BLaER1 (cell line): ENCODE results near the gene DDR2.
"Not testable (repeated sequence)": the region's sequence is repeated elsewhere in the genome, so short reads cannot be mapped to it uniquely, and the experiment has no call there.

Source experiments
- H3K27ac ChIP-seq: shearing (Covaris generic); formaldehyde crosslinking; 2 replicates; pipeline ENCODE4 v1.8.1; 2022
- H3K27me3 ChIP-seq: shearing (Covaris generic); formaldehyde crosslinking; 2 replicates; pipeline ENCODE4 v1.8.1; 2022
- H3K36me3 ChIP-seq: shearing (Covaris generic); formaldehyde crosslinking; 2 replicates; pipeline ENCODE4 v1.8.1; 2022
- H3K4me1 ChIP-seq: shearing (Covaris generic); formaldehyde crosslinking; 2 replicates; pipeline ENCODE4 v1.8.1; 2022
- H3K4me2 ChIP-seq: shearing (Covaris generic); formaldehyde crosslinking; 2 replicates; pipeline ENCODE4 v1.8.1; 2022
- H3K4me3 ChIP-seq: shearing (Covaris generic); formaldehyde crosslinking; 2 replicates; pipeline ENCODE4 v1.8.1; 2022
- H3K9ac ChIP-seq: shearing (Covaris generic); formaldehyde crosslinking; 2 replicates; pipeline ENCODE4 v1.8.1; 2022
- H3K9me3 ChIP-seq: shearing (Covaris generic); formaldehyde crosslinking; 2 replicates; pipeline ENCODE4 v1.8.1; 2022
- H4K20me1 ChIP-seq: shearing (Covaris generic); formaldehyde crosslinking; 2 replicates; pipeline ENCODE4 v1.8.1; 2022
- Cebpa-rat ChIP-seq: shearing (Covaris generic); IDR thresholded peaks from 2 replicates; pipeline ENCODE4 v1.8.1; 2022

The DDR2 gene

DNA sequence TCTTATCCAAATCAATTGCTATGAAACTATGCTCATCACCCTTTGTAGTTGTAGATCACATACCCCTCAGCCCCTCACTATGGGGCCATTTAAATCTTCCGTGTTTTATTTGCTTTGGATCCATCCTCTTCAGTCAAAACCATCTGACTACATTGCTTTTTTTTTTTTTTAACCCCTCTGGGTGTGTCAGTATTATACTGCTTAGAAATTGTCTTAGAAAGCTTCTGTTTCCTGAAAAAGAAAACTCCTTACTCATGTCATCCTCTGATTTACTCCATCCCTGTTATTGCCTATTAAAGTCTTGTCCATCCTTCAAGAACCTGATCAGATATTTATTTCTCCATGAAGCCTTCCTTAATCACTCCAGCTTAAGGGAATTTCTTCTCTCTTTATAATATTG is 84.3 kb downstream of the DDR2 start:
- H3K27ac ChIP-seq: no peak overlapping the region
- no peaks in the 10 kb centered on the region for H3K36me3 ChIP-seq
- no peak overlapping the region for H3K4me2 ChIP-seq
- H4K20me1 ChIP-seq: no peaks in the 10 kb centered on the region
- no peak overlapping the region for H3K4me3 ChIP-seq
- H3K9me3 ChIP-seq: no peaks in the 10 kb centered on the region
- no peaks in the 10 kb centered on the region for H3K4me1 ChIP-seq
- no peak overlapping the region for H3K9ac ChIP-seq
- H3K27me3 ChIP-seq: no peaks in the 10 kb centered on the region
- TF ChIP-seq Cebpa-rat: no peak

DNA sequence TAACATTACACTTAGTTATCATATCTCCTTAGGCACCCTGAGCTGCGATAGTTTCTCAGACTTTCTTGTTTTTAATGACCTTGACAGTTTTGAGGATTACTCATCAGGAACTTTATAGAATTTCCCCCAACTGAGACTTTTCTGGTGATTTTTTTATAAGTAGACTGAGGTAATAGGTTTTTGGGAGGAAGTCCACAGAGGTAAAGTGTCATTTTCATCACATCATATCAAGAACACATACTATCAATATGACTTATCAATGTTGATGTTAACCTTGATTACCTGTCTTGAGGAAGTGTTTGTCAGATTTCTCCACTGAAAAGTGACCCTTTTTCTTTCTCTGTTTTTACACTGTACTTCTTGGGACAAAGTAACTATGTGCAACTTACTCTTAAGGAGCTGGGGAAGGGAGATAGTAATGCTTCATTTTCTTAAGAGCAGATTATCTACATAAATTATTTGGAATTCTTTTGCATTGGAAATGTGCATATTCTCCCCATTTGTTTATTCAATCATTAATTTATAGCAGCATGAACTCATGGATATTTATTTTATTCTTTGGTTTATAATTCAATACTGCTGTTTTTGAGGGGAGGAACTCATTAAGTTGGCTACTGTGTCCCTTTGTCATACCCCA is 85.4 kb downstream of the DDR2 start:
- Histone ChIP-seq H3K27me3 (no peaks in the 10 kb centered on the region), H3K4me3 (no peak overlapping the region), H3K36me3 (no peaks in the 10 kb centered on the region), H4K20me1 (no peaks in the 10 kb centered on the region), H3K9me3 (no peaks in the 10 kb centered on the region), H3K4me1 (no peaks in the 10 kb centered on the region), H3K9ac (no peak overlapping the region), H3K4me2 (no peak overlapping the region), H3K27ac (no peak overlapping the region)
- TF ChIP-seq Cebpa-rat: no peak

- Histone ChIP-seq H3K4me3 (no peak overlapping the region), H4K20me1 (no peaks in the 10 kb centered on the region), H3K4me1 (no peaks in the 10 kb centered on the region), H3K9ac (no peak overlapping the region), H3K4me2 (no peak overlapping the region), H3K9me3 (no peaks in the 10 kb centered on the region), H3K27me3 (no peaks in the 10 kb centered on the region), H3K27ac (no peak overlapping the region), H3K36me3 (no peaks in the 10 kb centered on the region)
- TF ChIP-seq Cebpa-rat: no peak
Observed at GRCh38 chr1:162719678-162720077, 87.4 kb downstream of the DDR2 start.

DNA sequence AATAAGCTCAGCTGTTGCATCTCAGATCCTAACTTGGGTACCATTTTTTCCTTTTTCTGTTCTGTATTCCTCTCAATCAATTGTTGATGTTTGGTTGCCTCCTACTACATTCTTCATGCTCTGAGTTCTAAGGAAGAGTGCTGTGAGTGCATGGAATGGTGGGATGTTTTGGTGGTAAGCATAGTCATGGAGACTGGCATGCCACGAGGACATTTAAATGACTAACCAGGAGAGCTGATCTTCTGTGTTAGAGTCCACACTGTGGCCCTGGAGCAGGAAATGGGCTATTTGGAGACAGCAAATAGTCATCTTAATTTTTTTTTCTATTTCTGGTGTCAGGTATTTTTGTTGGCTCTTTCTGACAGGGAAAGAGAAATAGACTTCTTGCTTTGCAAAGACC is 88.7 kb downstream of the DDR2 start:
- no peaks in the 10 kb centered on the region for H3K4me1 ChIP-seq
- H3K9me3 ChIP-seq: no peaks in the 10 kb centered on the region
- H3K9ac ChIP-seq: no peak overlapping the region
- no peak for TF ChIP-seq Cebpa-rat
- H3K36me3 ChIP-seq: no peaks in the 10 kb centered on the region
- H3K4me2 ChIP-seq: no peak overlapping the region
- no peak overlapping the region for H3K27ac ChIP-seq
- H3K27me3 ChIP-seq: no peaks in the 10 kb centered on the region
- no peak overlapping the region for H3K4me3 ChIP-seq
- H4K20me1 ChIP-seq: no peaks in the 10 kb centered on the region

DNA sequence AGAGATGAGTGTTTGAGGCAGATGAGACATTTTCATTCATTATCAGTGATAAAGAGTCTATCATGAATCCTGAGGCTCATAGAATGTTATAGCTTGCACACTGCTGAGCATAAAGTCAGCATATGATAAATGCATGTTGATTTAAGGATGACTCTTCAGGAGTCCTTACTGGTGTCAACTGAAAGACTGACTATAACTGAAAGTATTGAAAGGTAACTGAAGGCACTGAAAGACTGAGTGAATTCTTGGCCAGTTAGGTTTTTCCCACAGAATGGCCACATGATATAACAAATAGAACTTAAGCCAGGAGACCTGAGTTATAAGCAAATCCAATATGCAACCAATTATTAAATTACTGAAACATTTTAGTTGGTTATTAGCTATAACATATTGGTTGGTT is 89.2 kb downstream of the DDR2 start:
- Histone ChIP-seq H3K36me3 (no peaks in the 10 kb centered on the region), H3K27me3 (no peaks in the 10 kb centered on the region), H3K4me3 (no peak overlapping the region), H3K27ac (no peak overlapping the region), H3K9me3 (no peaks in the 10 kb centered on the region), H4K20me1 (no peaks in the 10 kb centered on the region), H3K9ac (no peak overlapping the region), H3K4me2 (no peak overlapping the region), H3K4me1 (no peaks in the 10 kb centered on the region)
- TF ChIP-seq Cebpa-rat: no peak

DNA sequence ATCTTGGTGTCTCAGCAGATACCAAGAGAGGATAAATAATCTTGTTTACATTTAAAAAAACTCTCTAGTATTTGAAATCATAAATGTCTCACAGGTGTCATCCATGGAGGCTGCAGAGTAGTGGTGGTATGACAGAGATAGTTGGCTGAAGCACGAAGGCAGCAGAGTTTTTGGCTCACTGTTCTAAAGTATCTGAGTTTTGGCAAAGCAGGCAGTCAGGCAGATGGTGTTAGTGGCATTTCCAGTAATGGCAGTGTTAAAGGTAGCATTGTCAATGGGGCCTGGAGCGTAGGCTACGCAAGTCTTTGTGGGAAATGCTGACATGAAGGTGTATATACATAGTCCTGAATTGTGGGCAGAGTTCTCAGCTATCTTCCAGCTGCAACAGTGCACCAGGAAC is 89.8 kb downstream of the DDR2 start:
- TF ChIP-seq Cebpa-rat: no peak
- Histone ChIP-seq H3K9me3 (no peaks in the 10 kb centered on the region), H3K36me3 (no peaks in the 10 kb centered on the region), H3K4me1 (no peaks in the 10 kb centered on the region), H3K4me3 (no peak overlapping the region), H3K27ac (no peak overlapping the region), H3K4me2 (no peak overlapping the region), H3K27me3 (no peaks in the 10 kb centered on the region), H4K20me1 (no peaks in the 10 kb centered on the region), H3K9ac (no peak overlapping the region)

GRCh38 chr1:162724583-162725120 is 92.4 kb downstream of the DDR2 start:
- Histone ChIP-seq H3K27ac (no peak overlapping the region), H3K4me2 (no peak overlapping the region), H3K9me3 (no peaks in the 10 kb centered on the region), H3K36me3 (no peaks in the 10 kb centered on the region), H3K4me1 (no peaks in the 10 kb centered on the region), H4K20me1 (no peaks in the 10 kb centered on the region), H3K9ac (no peak overlapping the region), H3K4me3 (no peak overlapping the region), H3K27me3 (no peaks in the 10 kb centered on the region)
- no peak for TF ChIP-seq Cebpa-rat

DNA sequence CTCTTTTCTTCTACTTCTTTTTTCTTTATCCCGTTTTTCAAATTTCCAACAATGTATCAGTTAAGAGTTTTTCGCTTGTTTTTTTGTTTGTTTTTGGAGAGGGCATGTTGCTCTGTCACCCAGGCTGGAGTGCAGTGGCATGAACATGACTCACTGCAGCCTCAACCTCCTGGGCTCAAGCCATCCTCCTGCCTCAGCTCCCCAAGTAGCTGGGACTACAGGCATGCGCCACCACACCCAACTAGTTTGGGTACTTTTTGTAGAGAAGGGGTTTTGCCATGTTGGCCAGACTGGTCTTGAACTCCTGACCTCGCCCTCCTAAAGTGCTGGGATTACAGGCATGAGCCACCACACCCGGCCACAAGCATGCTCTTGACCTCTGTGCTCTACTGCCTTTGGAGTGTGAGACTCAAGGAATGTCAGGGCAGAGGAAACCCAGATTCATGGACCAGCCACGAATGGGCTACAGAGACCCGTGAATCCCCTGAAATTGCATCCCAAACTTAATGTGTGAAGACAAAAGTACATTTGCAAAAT is 93.1 kb downstream of the DDR2 start:
- H3K27me3 ChIP-seq: no peaks in the 10 kb centered on the region
- H3K4me3 ChIP-seq: no peak overlapping the region
- H3K27ac ChIP-seq: no peak overlapping the region
- H3K9ac ChIP-seq: no peak overlapping the region
- H3K4me2 ChIP-seq: no peak overlapping the region
- H3K4me1 ChIP-seq: no peaks in the 10 kb centered on the region
- TF ChIP-seq Cebpa-rat: no peak
- H3K9me3 ChIP-seq: no peaks in the 10 kb centered on the region
- no peaks in the 10 kb centered on the region for H3K36me3 ChIP-seq
- H4K20me1 ChIP-seq: no peaks in the 10 kb centered on the region

GRCh38 chr1:162726555-162726954 is 94.3 kb downstream of the DDR2 start:
- H3K4me1 ChIP-seq: no peaks in the 10 kb centered on the region
- no peak overlapping the region for H3K4me3 ChIP-seq
- H3K36me3 ChIP-seq: no peaks in the 10 kb centered on the region
- no peaks in the 10 kb centered on the region for H3K9me3 ChIP-seq
- no peaks in the 10 kb centered on the region for H4K20me1 ChIP-seq
- H3K9ac ChIP-seq: no peak overlapping the region
- no peak for TF ChIP-seq Cebpa-rat
- no peaks in the 10 kb centered on the region for H3K27me3 ChIP-seq
- H3K4me2 ChIP-seq: no peak overlapping the region
- H3K27ac ChIP-seq: no peak overlapping the region

GRCh38 chr1:162727493-162727892 is 95.2 kb downstream of the DDR2 start:
- not testable (repeated sequence) for H3K27me3 ChIP-seq, H3K27ac ChIP-seq, H3K36me3 ChIP-seq, H3K4me1 ChIP-seq, H3K9me3 ChIP-seq, H3K9ac ChIP-seq, H3K4me3 ChIP-seq, H4K20me1 ChIP-seq, H3K4me2 ChIP-seq

- Histone ChIP-seq H3K27ac (no peak overlapping the region), H3K36me3 (no peaks in the 10 kb centered on the region), H3K4me1 (no peaks in the 10 kb centered on the region), H3K9ac (no peak overlapping the region), H3K27me3 (no peaks in the 10 kb centered on the region), H3K4me2 (no peak overlapping the region), H4K20me1 (no peaks in the 10 kb centered on the region), H3K4me3 (no peak overlapping the region), H3K9me3 (no peaks in the 10 kb centered on the region)
- no peak for TF ChIP-seq Cebpa-rat
Observed at GRCh38 chr1:162728573-162728972, 96.3 kb downstream of the DDR2 start.

- H3K9ac ChIP-seq, H3K4me1 ChIP-seq, H3K9me3 ChIP-seq, H3K4me3 ChIP-seq, H3K4me2 ChIP-seq, H3K36me3 ChIP-seq, H4K20me1 ChIP-seq, H3K27me3 ChIP-seq, H3K27ac ChIP-seq: not testable (repeated sequence)
Observed at GRCh38 chr1:162729195-162729774, 97.0 kb downstream of the DDR2 start.
